HG02678 (cell line): Measurements from ENCODE around the gene RAB37.

Experiments
- ATAC-seq: cut with Tn5 transposase; IDR thresholded peaks from one replicate; pipeline ENCODE4 v1.9.1; 2021; ENCODE audit warnings: mild to moderate bottlenecking, moderate library complexity; ENCODE audit not compliant: unreplicated experiment

Gene RAB37

GRCh38 chr17:74736513-74737298 lies at the start of gene RAB37:
RAB37 (plus strand) TSS chr17:74737256; CDS start chr17:74737273, 17 bp downstream.
- ATAC-seq, result peak; percentile 39

DNA sequence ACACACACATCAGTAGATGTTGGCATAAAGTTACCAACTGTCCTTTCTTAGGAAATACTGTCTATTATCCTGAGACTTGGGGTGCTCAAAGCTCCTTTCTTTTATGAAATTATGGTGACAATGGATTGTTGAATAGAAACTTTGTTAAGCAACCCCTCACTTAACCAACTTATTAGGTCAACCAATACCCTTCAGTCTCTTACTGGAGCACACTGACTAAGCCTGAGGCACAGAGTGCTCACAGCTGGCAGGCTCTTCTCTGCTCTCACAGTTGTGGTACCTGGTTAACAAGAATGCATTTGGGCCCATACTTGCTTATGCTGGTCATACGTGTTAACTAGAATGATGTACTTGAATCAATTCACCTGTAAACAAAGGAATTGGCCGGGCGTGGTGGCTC lies 49.2 kb upstream of the RAB37 start:
- no peak for ATAC-seq

GRCh38 chr17:74690409-74690825 lies 46.6 kb upstream of the RAB37 start:
- no peak for ATAC-seq

DNA sequence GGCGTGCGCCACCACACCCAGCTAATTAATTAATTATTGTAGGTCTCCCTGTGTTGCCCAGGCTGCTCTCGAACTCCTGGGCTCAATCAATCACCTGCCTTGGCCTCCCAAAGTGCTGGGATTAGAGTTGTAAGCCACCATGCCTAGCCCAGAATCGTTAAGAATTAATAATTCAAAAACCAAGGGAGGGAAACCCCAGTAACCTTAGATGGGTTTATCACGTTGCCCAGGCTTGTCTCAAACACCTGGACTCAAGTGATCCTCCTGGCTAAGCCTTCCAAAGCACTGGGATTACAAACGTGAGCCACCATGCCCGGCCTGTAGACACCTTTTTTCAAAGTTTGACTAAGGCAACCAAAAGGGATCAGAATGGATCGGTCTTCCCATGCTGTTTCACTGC lies 45.9 kb upstream of the RAB37 start:
- ATAC-seq, result no peak

DNA sequence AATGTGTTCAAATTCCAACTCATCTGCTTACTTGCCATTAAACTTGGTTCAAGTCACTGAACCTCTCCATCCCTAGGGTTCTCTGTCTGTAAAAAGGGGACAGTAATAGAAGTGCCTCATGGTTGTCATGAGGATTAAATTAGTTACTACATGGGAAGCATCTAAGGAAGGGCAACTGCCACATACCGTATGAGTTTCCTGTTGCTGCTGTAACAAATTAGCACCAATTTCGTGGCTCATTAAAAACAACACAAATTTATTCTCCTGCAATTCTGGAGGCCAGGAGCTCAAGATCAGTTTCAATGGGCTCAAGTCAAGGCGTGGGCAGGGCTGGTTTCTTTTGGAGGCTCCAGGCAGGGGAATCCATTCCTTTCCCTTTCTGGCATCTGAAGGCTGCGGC lies 43.0 kb upstream of the RAB37 start:
- no peak for ATAC-seq

GRCh38 chr17:74695629-74696028 lies 41.4 kb upstream of the RAB37 start:
- no peak for ATAC-seq

- ATAC-seq, result no peak
These were observed 39.5 kb upstream of the RAB37 start for GRCh38 chr17:74697515-74697914.

- no peak for ATAC-seq
These were observed 39.0 kb upstream of the RAB37 start for GRCh38 chr17:74698069-74698468.

DNA sequence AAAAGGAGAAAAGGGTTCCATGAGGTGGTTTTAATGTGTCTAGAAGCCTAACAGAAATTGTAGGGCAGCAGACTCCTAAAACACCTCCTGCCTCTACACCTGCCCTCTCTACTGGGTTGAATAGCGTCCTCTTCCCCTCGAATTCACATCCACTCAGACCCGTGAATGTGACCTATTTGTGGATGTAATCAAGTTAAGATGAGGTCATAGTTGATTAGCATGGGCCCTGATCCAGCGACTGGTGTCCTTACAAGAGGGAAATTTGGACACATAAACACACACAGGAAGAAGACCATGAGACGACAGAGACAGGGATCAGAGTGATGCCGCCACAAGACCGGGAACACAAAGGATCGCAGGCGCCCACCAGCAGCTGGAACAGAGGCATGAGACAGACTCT lies 37.8 kb upstream of the RAB37 start:
- ATAC-seq, result no peak

DNA sequence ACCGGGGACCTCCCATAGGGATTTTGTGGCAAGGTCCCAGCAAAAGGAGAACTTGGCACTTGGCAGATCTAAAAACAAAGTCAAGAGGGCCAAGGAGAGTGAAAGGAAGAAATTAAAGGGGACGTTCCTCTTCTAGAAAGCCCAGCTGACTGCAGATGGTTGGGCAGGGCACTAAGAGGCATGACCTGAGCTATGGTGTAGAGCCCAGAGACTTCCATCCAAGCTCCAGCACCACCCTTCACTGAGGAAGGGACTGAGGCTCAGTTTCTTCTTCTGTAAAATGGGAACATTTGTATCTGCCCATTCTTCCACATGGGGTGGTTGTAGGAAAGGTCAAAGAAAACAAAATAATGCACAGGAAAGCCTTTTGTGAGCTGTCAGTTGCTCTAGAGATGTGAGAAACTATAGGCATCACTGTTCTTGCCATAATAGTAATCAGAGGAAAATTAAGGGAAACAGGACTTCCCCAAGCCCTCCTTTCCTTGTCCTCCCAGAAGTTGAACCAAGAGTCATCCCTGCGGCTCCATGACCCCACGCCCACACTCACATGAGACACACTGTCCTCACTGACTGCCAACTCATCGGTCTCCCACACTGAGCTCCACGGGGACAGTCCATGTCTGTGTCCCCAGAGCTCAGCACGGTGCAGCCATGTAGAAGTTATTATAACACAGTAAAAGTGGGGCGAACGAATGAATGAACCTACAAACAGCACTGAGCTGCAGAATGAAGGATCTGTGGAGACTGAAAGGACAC lies 34.8 kb upstream of the RAB37 start:
- no peak for ATAC-seq

- no peak for ATAC-seq
These were observed 33.7 kb upstream of the RAB37 start for GRCh38 chr17:74703311-74703710.

GRCh38 chr17:74704544-74704943 lies 32.5 kb upstream of the RAB37 start:
- no peak for ATAC-seq

- no peak for ATAC-seq
These were observed 25.8 kb upstream of the RAB37 start for GRCh38 chr17:74711058-74711824.

GRCh38 chr17:74712301-74712700 lies 24.8 kb upstream of the RAB37 start:
- no peak for ATAC-seq

GRCh38 chr17:74712756-74713155 lies 24.3 kb upstream of the RAB37 start, which contains the start of gene CD300LF:
CD300LF (minus strand) TSS chr17:74712923; CDS start chr17:74712866, 57 bp downstream.
- no peak for ATAC-seq

DNA sequence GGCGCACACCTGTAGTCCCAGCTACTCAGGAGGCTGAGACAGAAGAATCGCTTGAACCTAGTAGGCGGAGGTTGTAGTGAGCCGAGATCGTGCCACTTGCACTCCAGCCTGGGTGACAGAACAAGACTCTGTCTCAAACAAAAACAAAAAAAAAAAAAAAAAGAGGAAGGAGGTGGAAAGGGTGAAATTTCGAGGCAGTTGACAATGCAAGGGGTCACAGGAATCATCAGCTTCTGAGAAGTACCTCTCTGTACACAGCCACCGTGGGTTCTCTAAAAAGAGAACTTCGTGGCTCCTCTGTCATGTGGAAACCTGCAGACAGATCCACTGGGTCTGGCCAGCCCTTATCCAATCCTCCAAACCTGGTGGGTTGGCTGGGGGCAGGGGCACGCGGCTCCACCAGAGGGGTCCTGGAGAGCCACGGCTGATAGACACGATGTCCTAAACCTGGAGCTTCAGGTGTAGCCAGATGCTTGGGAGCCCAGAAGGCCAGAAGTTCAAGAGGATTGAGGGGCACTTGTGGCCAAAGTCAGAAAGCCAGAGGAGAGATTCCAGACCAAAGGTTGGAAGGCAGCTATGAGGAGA lies 23.8 kb upstream of the RAB37 start:
- no peak for ATAC-seq

DNA sequence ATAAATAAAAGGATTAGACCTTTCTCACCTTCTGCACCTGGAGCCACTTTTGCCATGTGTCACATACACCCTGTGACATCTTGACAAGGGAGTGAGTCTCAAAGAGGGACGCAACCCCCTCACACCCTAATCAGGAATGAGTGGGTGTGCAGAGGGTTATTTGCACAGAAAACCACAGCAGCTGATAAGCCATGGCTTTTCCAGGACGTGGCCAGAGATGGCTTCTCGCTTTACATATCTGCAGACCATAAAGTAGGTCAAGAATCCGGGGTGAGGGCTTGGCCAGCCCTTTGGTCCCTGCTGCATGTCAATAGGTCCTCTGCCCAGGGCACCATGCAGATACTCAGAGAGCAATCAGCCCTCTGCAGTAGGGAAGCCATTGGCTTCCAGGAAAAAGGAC lies 21.9 kb upstream of the RAB37 start:
- ATAC-seq, result no peak

- no peak for ATAC-seq
These were observed 16.6 kb upstream of the RAB37 start for GRCh38 chr17:74720506-74720905.

DNA sequence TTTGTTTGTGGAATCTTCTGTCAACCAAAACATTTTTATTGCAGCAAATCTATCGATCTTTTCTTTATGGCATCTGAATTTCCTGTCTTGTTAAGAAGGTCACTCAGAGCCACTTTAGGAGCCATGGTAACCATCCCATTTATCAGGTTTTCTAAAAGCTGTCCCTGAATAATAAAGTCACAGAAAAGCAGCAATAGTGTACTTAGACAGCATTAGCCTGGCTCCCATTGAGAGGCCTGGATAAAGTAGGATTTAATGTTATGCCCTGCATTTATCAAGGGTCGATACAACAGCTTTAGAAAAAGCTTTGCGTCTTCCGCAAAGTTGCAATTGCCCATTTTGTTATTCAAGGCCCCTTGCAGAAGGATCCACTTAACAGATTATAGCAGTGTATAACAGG lies 14.3 kb upstream of the RAB37 start:
- ATAC-seq, result no peak

- no peak for ATAC-seq
These were observed 13.2 kb upstream of the RAB37 start for GRCh38 chr17:74723891-74724290.

- ATAC-seq, result no peak
These were observed 11.9 kb upstream of the RAB37 start for GRCh38 chr17:74725111-74725510.
